HCT116 (cell line): Measurements from ENCODE around the gene RC3H2. TPM values are rescaled to one million over a fixed set of nuclear protein-coding genes. Genes with fewer than 3 reads are reported as not detected.

Source experiments
- ATAC-seq: fragments of 200-7000 bp; cut with Tn5 transposase; 2 replicates; pipeline ENCODE4 v1.9.1; 2020; ENCODE audit warnings: mild to moderate bottlenecking, moderate library complexity
- BruUV-seq: library from RNA; stranded (reverse); fragments of 400-500 nt; replicated peaks from 2 replicates; lab custom pipeline; 2021; lab: Mats Ljungman, UMichigan
- CTCF ChIA-PET: fragments of 300-600 bp; sonication (Branson Sonifier 250); formaldehyde crosslinking; loops from one replicate; lab custom pipeline; 2021; ENCODE audit warnings: antibody characterized with exemption; lab: Charles Lee
- POLR2A ChIA-PET: fragments of 300-600, 350-600 bp; sonication (Branson Sonifier 250); formaldehyde crosslinking; loops from one replicate; lab custom pipeline; 2021; ENCODE audit warnings: antibody characterized with exemption; lab: Charles Lee
- RAD21 ChIA-PET, 2 experiments: fragments of 300-600 bp; sonication (Branson Sonifier 250); formaldehyde crosslinking; loops; one replicate each; lab custom pipeline; 2023; ENCODE audit warnings: low total read pairs in 2 of 2; ENCODE audit not compliant: uncharacterized antibody in 2 of 2, unreplicated experiment in 2 of 2, low non-redundant PET in 1 of 2; lab: Charles Lee
- DNase-seq: peaks from one replicate; pipeline ENCODE4 v3.0.0-alpha.2; 2010; ENCODE audit warnings: low read depth, low spot score
- H2AFZ ChIP-seq: fragments of 200-600 bp; shearing (Covaris generic), sonication (generic); 2 replicates; pipeline ENCODE4 v1.6.1; 2017; ENCODE audit warnings: low read depth, mixed run types, mixed read lengths, antibody characterized with exemption, low read length; ENCODE audit not compliant: poor library complexity, severe bottlenecking
- H3K27ac ChIP-seq: 2 replicates; pipeline ENCODE4 v1.5.1; 2012; ENCODE audit warnings: low read depth, low read length
- H3K27me3 ChIP-seq: fragments of 200-600 bp; sonication (generic); 2 replicates; pipeline ENCODE4 v1.6.1; 2016; ENCODE audit warnings: mixed run types, low read length, mixed read lengths; ENCODE audit not compliant: insufficient read depth
- H3K36me3 ChIP-seq, 2 experiments: fragments of 200-500 bp in 1 of 2; fragments of 200-600 bp in 1 of 2; sonication (Bioruptor generic) in 1 of 2; sonication (generic) in 1 of 2; 2 replicates each; pipeline versions ENCODE4 v1.5.1 to v1.6.1; 2014 to 2016; ENCODE audit warnings: low read length in 2 of 2, inconsistent platforms in 1 of 2, mixed read lengths in 1 of 2, mixed run types in 1 of 2; ENCODE audit not compliant: insufficient read depth in 2 of 2, control insufficient read depth in 1 of 2
- H3K4me1 ChIP-seq, 2 experiments: fragments of 200-600 bp in 1 of 2; sonication (generic) in 1 of 2; 2 replicates each; pipeline versions ENCODE4 v1.5.1 to v1.6.1; 2012 to 2017; ENCODE audit warnings: low read length in 2 of 2, inconsistent platforms in 1 of 2, mild to moderate bottlenecking in 1 of 2, mixed read lengths in 1 of 2, mixed run types in 1 of 2, moderate library complexity in 1 of 2; ENCODE audit not compliant: insufficient read depth in 2 of 2, control insufficient read depth in 1 of 2
- H3K4me2 ChIP-seq: fragments of 200-600 bp; sonication (generic); 2 replicates; pipeline ENCODE4 v1.6.1; 2017; ENCODE audit warnings: mixed run types, low read length, mixed read lengths
- H3K4me3 ChIP-seq, 2 experiments: fragments of 200-600 bp in 1 of 2; sonication (generic) in 1 of 2; replicated peaks in 1 of 2; 2 replicates each; pipeline ENCODE4 v1.5.1; 2011 to 2016; ENCODE audit warnings: low read length in 2 of 2, control low read depth in 1 of 2, low read depth in 1 of 2, mild to moderate bottlenecking in 1 of 2, mixed read lengths in 1 of 2, mixed run types in 1 of 2
- H3K79me2 ChIP-seq: fragments of 200-600 bp; sonication (generic); 2 replicates; pipeline ENCODE4 v1.6.1; 2017; ENCODE audit warnings: mild to moderate bottlenecking, mixed run types, low read length, moderate library complexity, mixed read lengths; ENCODE audit not compliant: insufficient read depth
- H3K9ac ChIP-seq: fragments of 200-600 bp; sonication (generic); 2 replicates; pipeline ENCODE4 v1.6.1; 2016; ENCODE audit warnings: low read length, mixed read lengths
- H3K9me2 ChIP-seq: fragments of 200-600 bp; sonication (generic), shearing (Covaris generic); 2 replicates; pipeline ENCODE4 v1.6.1; 2017; ENCODE audit warnings: mixed run types, mild to moderate bottlenecking, moderate library complexity; ENCODE audit not compliant: insufficient read depth
- H3K9me3 ChIP-seq, 2 experiments: fragments of 200-500 bp in 1 of 2; fragments of 200-600 bp in 1 of 2; sonication (Bioruptor generic) in 1 of 2; sonication (generic) in 1 of 2; 2 replicates each; pipeline ENCODE4 v1.6.1; 2014 to 2017; ENCODE audit warnings: low read length in 2 of 2, mixed read lengths in 2 of 2, inconsistent platforms in 1 of 2, low read depth in 1 of 2, mild to moderate bottlenecking in 1 of 2, mixed run types in 1 of 2, moderate library complexity in 1 of 2; ENCODE audit not compliant: control insufficient read depth in 1 of 2, insufficient read depth in 1 of 2
- H4K20me1 ChIP-seq: fragments of 200-600 bp; sonication (generic), shearing (Covaris generic); 2 replicates; pipeline ENCODE4 v1.6.1; 2017; ENCODE audit warnings: mixed run types, mild to moderate bottlenecking, moderate library complexity; ENCODE audit not compliant: insufficient read depth
- EZH2phosphoT487 ChIP-seq: fragments of 200-600 bp; IDR thresholded peaks from 2 replicates; pipeline ENCODE4 v1.6.1; 2018; ENCODE audit warnings: antibody characterized with exemption, borderline replicate concordance
- TCF7L2 ChIP-seq: IDR thresholded peaks from 2 replicates; pipeline ENCODE4 v1.7.0; 2011; ENCODE audit warnings: borderline replicate concordance, inconsistent platforms; ENCODE audit not compliant: insufficient read depth, insufficient read length; ENCODE audit errors: extremely low read depth
- ZFX ChIP-seq: fragments of 450-650 bp; IDR thresholded peaks from 2 replicates; pipeline ENCODE4 v1.6.1; 2017
- intact Hi-C: fragments of 100-400 bp; cut with micrococcal nuclease; formaldehyde crosslinking; loops from 2 replicates; pipeline ENCODE4 v1.10.0; 2022
- total RNA-seq: library from RNA; stranded (reverse); gene quantifications from one replicate; pipeline ENCODE4 v1.2.1, GENCODE V29; 2021; ENCODE audit not compliant: unreplicated experiment

RC3H2 gene
- total RNA-seq, 1 experiment from 2014 or later: 53.8 TPM

DNA sequence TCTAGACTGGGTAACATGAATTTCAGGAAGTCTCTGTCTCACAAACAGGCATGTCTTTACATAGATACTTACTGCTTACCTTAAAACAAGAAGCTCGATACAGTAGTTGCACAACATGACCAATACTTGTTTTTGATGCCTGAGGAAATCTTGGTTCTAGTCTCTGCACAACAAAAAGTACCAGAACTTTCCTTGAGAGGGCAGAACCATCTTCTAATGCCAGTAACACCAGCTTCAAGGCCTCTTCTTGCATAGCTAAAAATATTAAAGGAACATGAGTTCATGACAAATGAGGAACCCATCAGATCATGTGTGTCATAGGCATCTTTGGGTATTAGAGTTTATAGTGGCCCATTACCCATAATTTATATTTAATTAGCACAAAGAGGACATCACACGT is 22.0 kb downstream of the RC3H2 start:
- BruUV-seq: no TSS peak
- TF ChIP-seq TCF7L2 (no peak), ZFX (no peak)
- ATAC-seq: no peak
- Histone ChIP-seq H3K27ac (no peak overlapping the region), H2AFZ (no peak overlapping the region), H3K27me3 (no peaks in the 10 kb centered on the region), H3K36me3 (peaks cover 36 to 48% of the 10 kb centered on the region in 2 experiments), H3K9me3 (no peaks in the 10 kb centered on the region), H3K4me3 (no peak overlapping the region), H4K20me1 (no peaks in the 10 kb centered on the region), H3K9ac (no peak overlapping the region), H3K79me2 (no peaks in the 10 kb centered on the region), H3K9me2 (no peaks in the 10 kb centered on the region), H3K4me1 (no peaks in the 10 kb centered on the region), H3K4me2 (no peak overlapping the region)
- CTCF ChIA-PET: no interaction called here
- RAD21 ChIA-PET: no interaction called here
- no peak for DNase-seq
- intact Hi-C loops: no loop called here
- POLR2A ChIA-PET: no interaction called here

DNA sequence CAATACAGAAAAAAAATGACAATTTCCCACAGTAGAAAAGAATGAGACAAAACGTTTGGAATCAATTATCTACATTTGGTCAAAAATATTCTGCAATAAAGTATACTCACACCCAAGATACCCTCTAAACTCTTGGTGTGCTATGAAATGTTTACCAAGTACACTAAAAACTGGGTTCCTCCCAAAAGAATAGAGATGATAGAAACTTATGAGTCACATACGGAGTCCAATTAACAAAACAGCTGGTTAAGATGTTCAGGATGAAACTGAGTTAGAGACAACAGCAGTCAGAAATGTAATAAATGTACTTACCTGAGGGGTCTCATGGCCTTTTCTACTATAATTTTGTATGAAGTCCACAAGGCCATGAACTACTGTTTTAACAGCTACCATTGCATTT is 25.7 kb downstream of the RC3H2 start:
- H3K79me2 ChIP-seq: no peaks in the 10 kb centered on the region
- no peak for TF ChIP-seq TCF7L2
- no peak for TF ChIP-seq EZH2phosphoT487
- TF ChIP-seq, all 23 proteins: peak for 0
- Histone ChIP-seq H3K36me3 (peaks cover 53 to 67% of the 10 kb centered on the region in 2 experiments), H3K9ac (no peak overlapping the region), H4K20me1 (no peaks in the 10 kb centered on the region), H3K27me3 (no peaks in the 10 kb centered on the region), H3K9me2 (no peaks in the 10 kb centered on the region), H3K4me1 (no peaks in the 10 kb centered on the region), H3K4me2 (no peak overlapping the region), H3K9me3 (no peaks in the 10 kb centered on the region), H2AFZ (no peak overlapping the region), H3K27ac (no peak overlapping the region), H3K4me3 (no peak overlapping the region)
- CTCF ChIA-PET: no interaction called here
- intact Hi-C loops: no loop called here
- RAD21 ChIA-PET: no interaction called here
- ATAC-seq (no peak), DNase-seq (no peak)
- BruUV-seq: no TSS peak
- POLR2A ChIA-PET: no interaction called here
